Measurements from ENCODE around the gene PDP2.
"Not testable (repeated sequence)": the region's sequence is repeated elsewhere in the genome, so short reads cannot be mapped to it uniquely, and the experiment has no call there.

Gene PDP2

DNA sequence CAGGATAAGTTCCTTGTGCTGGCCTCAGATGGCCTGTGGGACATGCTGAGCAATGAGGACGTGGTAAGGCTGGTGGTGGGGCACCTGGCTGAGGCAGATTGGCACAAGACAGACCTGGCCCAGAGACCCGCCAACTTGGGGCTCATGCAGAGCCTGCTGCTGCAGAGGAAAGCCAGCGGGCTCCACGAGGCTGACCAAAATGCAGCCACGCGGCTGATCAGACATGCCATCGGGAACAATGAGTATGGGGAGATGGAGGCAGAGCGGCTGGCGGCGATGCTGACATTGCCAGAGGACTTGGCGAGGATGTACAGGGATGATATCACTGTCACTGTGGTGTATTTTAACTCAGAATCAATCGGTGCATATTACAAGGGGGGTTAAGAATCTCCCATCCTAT is 5.2 kb downstream of the PDP2 start:
- DNase-seq (ENCODE audit: low read depth, low spot score) = no peak

DNA sequence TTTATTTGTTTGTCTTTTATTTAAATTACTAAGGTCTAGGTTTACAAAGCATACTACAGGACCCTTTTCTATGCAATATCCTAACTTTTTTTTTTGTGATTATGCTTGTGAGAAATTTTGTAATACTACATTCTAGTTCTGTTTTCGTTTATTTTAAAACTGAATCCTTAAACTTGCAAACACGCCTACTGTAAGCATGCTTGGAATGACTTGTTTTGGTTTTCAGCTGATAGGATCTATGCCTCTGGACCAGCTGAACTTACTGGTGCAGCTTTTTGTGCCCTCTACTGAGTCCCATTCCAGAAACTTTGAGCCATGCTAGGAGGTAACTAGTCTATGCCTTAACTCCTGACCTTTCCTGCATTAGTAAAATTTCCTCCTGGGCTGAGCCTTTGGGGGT is 6.0 kb downstream of the PDP2 start:
- no peak for DNase-seq (ENCODE audit: low read depth, low spot score)

DNA sequence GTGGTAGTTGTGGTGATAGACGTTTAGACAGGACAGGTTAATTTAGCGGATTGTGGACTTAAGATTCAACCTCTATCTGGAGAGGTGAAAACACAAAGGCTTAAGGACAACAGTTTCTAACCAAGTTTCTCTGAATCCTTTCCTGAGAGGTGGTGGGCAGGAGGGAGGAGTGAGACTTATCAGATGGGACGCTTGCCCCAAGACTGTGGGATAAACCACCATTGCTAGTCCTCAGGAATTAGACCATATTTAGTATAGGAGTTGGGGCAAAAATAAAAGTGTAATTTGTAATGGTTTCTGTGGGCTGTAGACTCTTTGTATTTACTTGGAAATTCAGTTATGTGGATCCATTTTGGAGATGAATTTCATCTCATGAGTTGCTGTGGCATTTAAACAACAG is 6.6 kb downstream of the PDP2 start:
- DNase-seq (ENCODE audit: low read depth, low spot score) = no peak

DNA sequence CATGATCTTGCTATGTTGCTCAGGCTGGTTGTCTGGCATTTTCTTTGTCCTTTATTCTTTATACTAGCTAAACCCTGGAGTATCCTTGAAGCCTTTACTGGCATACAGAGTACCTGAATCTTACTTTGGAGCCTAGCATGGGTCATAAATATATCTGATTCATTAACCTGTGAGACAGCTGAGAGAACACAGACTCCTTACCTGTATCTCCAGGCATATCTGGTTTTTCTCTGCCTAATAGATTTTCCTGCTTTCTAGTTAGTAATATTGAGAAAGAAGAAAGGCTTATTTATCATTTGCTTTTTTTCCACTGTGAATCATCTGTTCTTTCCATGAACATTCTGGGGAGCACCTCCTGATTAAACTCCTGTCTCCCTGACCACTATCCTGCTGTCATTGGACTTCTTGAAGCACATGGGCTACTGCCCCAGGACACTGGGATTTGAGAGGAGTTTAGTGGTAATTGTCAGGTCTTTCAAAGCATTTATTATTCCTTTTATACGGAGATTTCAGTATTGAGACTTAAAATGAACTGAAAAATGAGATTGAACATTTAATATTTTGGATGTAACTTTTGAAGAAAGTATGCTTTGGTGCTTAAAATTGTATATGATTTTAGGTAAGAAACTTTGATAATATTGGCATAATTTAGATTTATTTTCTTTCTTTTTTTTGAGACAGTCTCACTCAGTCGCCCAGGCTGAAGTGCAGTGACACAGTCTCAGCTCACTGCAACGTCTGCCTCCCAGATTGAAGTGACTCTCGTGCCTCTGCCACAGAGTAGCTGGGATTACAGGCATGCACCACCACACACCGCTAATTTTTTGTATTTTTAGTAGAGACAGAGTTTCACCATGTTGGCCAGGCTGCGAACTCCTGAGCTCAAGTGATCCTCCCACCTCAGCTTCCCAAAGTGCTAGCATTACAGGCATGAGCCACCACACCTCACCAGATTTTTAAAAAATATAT is 8.6 kb downstream of the PDP2 start:
- no peak for DNase-seq (ENCODE audit: low read depth, low spot score)

DNA sequence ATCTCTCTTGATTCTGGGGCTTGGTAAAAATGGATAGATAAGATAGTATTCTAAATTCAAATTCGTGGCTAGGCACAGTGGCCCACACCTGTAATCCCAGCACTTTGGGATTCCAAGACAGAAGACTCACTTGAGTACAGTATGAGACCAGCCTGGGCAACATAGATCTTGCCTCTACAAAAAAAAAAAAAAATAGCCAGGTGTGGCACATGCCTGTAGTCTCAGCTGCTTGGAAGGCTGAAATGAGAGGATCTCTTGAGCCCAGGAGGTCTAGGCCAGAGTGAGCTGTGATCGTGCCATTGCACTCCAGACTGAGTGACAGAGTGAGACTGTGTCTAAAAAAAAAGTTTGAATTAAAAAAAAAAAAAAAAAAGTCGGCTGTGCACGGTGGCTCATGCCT is 9.3 kb downstream of the PDP2 start:
- no peak for DNase-seq (ENCODE audit: low read depth, low spot score)

DNA sequence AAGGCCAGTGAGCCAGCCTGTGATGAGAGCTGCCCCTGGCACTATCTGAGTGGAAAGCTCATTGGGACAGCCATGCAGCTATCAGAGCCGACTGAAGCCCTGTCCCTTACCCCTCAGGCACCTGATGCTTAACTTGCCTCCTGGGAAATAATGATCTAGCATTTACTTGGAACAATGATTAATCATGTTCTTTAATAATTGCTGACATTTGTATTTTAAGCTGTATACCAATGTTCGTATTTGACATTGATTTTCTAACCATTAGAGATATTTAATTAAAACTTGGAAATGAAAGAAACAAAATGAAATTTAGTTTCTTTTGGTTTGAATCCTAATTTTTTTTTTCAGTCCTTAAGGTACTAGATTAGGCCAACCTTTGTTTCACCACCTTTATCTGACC is 10.5 kb downstream of the PDP2 start:
- no peak for DNase-seq (ENCODE audit: low read depth, low spot score)

DNA sequence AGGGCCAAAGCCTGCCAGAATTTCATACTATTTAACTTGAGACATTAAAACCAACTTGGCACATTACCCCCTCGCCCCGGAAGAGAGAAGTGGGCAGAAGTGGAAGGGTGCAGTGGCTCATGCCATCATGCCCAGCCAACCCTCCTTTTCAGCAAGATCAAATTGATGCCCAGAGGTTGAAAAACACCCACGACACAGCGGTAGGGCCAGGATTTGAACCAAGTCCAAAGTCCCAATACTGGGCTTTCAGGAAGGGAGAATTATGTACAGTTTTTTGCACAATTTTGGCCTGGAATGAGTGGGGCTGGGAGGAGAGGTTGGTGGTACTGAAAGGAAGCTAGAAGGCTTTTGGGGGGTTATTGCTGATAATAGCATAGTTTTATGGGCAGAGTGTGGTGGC is 11.0 kb downstream of the PDP2 start:
- DNase-seq (ENCODE audit: low read depth, low spot score) = no peak

DNA sequence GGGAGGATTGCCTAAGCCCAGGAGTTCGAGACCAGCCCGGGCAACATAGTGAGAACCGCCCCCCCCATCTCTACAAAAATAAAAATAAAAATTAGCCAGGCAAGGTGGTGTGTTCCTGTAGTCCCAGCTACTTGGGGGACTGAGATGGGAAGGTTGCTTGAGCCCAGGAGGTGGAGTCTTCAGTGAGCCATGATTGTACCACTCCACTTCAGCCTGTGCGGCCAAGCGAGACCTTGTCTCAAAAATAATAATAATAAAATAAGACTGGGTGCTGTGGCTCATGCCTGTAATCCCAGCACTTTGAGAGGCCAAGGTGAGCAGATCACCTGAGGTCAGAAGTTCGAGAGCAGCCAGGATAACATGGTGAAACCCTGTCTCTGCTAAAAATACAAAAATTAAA is 11.5 kb downstream of the PDP2 start:
- DNase-seq (ENCODE audit: low read depth, low spot score) = no peak

DNA sequence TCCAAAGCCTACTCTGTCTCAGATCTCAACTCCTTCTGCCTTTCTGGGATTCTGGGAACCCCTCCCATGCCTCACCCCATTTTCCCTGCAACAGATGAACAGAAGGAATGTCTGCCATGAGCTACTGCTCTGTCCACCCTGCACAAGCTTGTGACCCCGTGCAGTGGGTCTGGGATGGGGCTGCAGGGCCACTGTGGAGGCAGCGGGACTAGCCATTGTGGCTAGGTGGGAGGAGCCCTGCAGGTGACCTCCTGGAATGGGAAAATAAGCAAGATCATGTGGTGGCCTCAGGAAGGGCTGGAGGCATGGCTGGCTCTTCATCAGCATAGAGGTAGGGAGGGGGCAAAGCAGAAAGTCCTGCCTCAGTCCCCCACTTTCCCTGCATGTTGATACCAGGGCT is 13.7 kb downstream of the PDP2 start:
- no peak for DNase-seq (ENCODE audit: low read depth, low spot score)

DNA sequence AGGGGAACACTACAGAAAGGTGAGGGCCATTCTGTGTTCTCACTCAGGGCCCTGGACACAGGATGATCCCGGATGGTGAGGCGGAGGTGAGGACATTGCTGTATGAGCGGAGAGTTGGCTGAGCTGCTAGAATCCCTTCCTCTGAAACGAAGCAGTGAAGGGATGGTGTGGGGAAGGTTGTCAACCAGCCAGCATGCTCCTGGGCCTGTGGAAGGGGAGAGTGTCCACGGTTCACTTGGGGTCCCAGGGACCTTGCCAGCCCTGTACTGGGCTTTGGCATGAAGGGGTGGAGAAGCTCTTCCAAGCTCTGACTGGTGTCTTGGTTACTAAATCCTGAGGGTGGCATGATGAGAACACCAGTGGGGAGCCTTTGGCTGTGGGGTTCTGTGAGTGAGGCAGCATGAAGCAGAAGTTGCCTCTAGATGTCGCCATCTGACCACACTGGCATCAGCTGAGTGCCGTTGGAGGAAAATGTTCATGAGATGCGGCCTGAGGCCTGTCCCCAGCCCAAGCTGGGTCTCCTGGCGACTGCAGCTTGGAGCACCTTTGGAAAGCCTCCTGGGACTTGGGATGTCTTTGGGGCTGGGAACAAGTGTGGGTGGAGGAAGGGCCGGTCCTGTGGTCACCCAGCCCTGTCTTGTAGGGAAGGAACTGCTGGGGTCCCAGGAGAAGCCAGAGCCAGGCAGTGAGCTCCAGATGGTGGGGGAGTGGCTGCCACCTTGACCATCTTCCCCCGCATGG is 14.8 kb downstream of the PDP2 start:
- DNase-seq (ENCODE audit: low read depth, low spot score) = peak; percentile 78

DNA sequence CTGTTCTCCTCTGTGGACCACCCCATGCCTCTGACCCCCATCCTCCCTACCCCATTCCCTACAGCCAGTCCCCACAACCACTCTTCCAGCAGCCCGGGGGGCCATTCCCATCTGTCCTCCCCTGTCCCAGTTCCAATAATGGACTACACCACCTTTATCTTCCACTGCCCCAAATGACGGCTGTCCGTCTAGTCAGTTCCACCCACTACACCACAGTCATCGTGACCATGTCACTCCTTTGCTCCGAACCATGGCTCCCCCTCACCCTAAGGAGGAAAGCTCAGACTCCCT is 15.3 kb downstream of the PDP2 start:
- DNase-seq (ENCODE audit: low read depth, low spot score) = no peak

DNA sequence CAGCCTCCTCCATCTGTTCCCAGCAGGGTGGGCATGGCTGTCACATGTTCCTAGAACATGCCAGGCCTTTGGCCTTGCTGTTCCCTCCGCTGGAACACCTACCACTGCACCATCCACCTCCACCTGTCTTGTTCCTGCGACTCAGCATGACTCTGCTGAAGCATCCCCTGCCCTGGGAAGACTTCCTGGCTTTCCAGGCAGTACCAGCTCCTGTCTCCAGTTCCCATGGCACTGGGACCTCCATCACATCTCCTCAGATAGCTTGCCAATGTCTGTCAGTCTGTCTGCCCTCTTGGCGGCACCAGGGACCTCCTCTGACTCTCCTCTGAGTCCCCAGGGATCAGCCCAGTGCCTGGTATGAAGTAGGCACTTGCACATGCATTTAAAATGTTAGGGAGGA is 15.7 kb downstream of the PDP2 start:
- DNase-seq (ENCODE audit: low read depth, low spot score) = no peak

DNA sequence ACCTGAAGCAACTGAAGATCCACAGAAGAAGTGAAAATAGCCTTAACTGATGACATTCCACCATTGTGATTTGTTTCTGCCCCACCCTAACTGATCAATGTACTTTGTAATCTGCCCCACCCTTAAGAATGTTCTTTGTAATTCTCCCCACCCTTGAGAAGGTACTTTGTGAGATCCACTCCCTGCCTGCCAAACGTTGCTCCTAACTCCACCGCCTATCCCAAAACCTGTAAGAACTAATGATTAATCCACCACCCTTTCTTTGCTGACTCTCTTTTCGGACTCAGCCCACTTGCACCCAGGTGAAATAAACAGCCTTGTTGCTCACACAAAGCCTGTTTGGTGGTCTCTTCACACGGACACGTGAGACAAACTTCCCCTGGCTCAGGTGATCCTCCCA is 16.4 kb downstream of the PDP2 start:
- not testable (repeated sequence) for DNase-seq (ENCODE audit: low read depth, low spot score)

DNA sequence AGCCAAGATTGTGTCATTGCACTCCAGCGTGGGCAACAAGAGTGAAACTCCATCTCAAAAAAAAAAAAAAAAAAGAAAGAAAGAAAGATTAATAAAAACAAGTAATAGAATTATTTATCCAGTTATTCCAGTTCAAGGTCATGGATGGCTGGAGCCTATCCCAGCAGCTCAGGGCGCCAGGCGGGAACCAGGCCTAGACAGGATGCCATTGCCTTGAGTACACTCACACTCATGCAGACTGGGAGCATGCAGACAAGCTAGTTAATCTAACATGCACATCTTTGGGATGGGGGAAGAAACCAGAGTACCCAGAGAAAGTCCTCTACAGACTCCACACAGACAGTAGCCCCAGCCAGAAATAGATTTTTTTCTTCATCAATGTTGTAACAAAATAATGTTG is 17.9 kb downstream of the PDP2 start:
- DNase-seq (ENCODE audit: low read depth, low spot score) = no peak

DNA sequence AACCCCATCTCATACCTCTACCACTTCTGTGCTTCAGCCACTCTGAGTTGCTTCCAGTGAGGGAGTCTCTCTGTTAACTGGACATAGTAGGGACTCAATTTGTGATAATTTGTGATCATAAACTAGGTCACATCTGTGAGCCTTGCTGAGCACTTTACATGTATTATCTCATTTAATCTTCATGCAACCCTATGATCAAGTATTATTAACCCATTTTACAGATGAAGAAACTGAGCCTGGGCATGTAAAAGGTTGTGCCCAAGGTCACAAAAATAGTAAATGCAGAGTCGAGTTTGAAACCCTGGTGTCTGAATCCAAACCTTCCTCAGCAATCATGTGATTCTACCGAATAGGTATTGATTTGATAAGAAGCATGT is 18.6 kb downstream of the PDP2 start:
- no peak for DNase-seq (ENCODE audit: low read depth, low spot score)

DNA sequence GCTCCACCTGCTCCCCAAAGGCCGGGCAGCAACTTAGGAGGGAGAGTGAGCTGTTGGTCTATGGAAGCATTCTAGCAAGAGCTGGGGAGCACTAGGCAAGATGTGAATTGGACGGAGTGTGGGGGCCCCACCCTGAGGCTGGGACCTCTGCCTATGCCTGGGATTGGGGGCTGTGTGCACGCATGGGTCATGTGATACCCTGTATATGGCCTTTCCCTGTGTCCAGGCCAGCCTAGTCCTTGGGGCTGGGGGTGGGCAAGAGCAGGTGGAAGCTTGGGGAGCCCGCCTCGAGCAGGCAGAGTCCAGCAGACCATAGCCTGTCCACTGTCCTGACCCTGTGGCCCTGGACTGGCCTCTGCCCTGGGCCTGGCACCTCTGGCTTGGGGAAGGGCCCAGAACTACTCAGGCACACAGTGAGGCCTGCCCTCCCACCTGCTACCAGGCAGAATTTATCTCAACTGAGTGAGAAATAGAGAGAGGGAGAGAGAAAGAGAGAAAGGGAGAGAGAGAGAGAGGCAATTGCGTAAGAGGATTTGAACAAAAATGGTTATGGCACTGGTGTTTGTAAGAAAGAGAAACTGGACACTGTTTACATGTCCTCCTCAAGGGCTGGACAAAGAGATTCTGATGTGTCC is 19.1 kb downstream of the PDP2 start:
- no peak for DNase-seq (ENCODE audit: low read depth, low spot score)

DNA sequence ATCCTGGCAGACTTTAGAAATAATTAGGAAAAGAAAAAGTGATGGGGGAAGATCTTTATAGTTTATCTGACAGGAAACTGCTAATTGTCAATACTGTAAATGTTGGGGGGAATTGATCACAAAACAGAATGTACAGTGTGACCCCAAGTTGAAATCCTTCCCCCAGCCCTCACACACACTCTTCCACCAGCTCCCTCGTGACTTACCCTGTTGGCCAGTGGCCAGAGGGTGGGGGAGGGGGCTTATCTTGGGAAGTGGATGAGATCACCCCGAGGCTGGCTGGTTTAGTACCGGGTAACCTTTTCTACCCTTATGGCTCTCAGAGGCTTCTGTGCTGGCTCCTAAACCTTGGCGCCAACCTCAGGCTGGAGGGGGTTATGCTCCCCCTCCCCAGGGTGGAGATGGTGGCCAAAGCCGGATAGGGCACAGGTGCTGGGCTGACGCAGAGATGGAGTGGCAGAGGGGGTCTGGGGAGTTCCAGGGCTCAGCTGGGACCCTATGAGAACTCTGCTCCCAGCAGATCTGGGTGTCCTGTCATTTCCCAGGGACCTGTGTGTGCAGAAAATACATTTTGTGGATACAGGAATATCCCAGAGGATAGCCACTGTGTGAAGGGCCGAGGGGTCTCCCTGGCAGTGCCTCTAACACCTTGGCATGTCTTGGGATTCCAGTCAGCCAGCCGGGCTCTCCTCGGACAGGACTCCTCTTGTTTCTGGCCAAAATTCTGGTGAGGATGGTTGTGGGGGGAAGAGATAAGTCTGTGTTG is 19.8 kb downstream of the PDP2 start:
- DNase-seq (ENCODE audit: low read depth, low spot score) = peak; percentile 51

DNA sequence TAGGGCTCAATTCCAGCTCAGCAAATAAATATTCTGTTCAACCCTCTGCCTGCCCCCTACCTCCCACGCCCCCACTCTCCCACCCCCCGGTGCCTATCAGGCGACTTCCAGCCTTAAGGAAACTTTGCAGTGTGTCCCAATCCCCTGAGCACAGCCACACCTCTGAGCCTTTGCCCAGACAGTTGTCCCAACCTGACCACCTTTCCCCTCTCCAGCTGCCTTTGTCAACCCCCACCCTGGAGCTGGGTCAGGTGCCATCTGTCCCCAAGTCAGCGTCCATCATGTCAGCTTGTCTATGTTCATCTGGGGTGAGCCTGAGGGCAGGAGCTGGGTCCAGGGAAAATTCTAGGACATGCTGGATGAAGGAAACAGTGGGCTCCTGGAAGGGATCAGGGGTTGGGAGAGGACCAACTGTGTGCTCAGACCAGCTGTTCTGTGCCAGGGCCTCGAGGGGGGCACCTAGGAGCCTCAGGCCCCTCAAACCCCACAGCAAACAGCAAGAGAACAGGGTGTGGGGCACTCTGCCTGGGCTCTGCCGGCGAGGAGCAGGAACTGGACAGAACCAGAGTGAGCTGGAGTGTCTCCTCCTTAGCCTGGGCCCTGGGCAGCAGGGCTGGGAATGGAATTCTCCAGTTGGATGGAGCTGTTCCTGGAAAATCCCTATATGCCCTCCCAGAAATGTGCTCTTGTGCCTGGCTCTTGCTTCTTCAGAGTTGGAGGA is 20.6 kb downstream of the PDP2 start:
- DNase-seq (ENCODE audit: low read depth, low spot score) = no peak

DNA sequence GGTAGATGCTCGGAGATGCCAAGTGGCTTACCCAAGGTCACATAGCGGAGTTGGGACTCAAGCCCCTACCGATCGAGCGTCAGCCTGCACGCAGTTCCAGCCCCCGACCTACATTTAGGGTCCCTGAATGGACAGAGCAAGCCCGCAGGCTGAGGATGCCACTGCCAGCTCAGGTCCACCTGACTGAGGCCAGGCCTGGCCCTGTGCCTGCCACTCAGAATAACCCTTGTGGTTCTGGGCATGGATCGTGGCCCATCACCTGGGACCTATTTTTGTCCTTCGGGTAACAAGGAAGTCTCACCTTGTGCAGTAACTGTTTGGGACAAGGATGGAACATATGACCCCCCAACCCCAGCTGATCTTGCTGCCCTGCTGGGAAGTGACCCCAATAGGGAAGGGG is 21.3 kb downstream of the PDP2 start:
- no peak for DNase-seq (ENCODE audit: low read depth, low spot score)

DNA sequence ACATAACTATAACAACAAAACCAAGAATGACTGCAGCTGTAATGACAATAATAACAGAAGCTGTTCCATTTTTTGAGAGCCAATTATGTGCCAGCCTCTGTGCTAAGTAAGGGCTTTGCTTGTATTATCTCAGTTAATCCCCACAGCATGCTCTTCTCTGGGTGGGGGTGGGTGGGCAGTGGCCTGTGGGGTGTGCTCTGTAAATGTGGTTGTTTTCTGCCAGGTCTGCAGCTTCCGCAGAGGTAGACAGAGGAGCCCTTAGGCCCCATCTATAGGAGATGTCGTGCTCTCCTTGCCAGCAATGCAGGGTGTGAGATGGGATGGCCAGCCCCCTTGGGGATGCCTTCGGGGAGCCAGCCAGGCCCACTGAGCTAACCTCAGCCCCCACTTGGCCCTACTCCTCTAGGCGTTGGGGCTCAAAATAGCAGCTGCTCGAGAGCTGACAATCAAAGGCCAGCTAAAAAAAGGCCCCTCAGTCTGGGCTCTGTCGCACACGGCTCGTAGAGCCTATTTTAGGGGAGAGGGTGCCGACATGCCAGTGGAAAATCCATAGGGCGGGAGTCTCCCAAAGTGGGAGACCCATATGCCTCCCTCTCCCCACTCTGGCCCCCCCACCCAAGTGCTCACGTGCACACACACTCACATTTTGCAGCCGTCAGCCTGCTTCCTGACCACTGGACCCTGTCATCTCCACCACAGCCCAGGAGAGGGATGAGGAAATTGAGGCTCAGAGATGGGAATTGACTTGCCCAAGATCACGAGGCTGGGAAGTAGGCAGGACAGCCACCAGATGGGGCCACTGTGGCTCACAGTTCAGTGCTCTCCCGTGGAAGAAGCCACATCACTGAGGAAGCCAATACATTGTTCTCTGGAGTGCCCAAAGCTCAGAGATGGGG is 22.6 kb downstream of the PDP2 start:
- no peak for DNase-seq (ENCODE audit: low read depth, low spot score)

All from ELF-1 (cell line).